ENCODE results near the gene SSBP4.

GRCh38 chr19:18468517-18468916 is 49.3 kb downstream of the SSBP4 start:
- TF ChIP-seq CTCF (IDR thresholded peaks at IDR 0.05): no peak
- no peak for TF ChIP-seq POLR2AphosphoS5 (IDR thresholded peaks at IDR 0.05)
- TF ChIP-seq POLR2A (IDR thresholded peaks at IDR 0.05): no peak
- no peak for TF ChIP-seq EP300 (IDR thresholded peaks at IDR 0.05)

Measured in suprapubic skin (tissue), 4 donors.